Calu3 (cell line): Measurements from ENCODE around the gene TTC39A. TPM values are rescaled to one million over a fixed set of nuclear protein-coding genes. Genes with fewer than 3 reads are reported as not detected.

ENCODE experiments used
- BruUV-seq: library from RNA; stranded (reverse); fragments of 400-500 nt; replicated peaks from 2 replicates; lab custom pipeline; 2021; lab: Mats Ljungman, UMichigan
- CTCF ChIA-PET: fragments of 300-600 bp; sonication (Branson Sonifier 250); formaldehyde crosslinking; loops from one replicate; lab custom pipeline; 2022; ENCODE audit warnings: antibody characterized with exemption; lab: Charles Lee
- DNase-seq: peaks from one replicate; pipeline ENCODE4 v3.0.0; 2022
- H3K27ac Mint-ChIP-seq: one replicate; pipeline ENCODE4 v1.8.0; 2022; ENCODE audit warnings: mixed read lengths; ENCODE audit not compliant: unreplicated experiment
- H3K27me3 Mint-ChIP-seq: one replicate; pipeline ENCODE4 v1.8.0; 2022; ENCODE audit warnings: mixed read lengths; ENCODE audit not compliant: unreplicated experiment
- H3K36me3 Mint-ChIP-seq: one replicate; pipeline ENCODE4 v1.8.0; 2022; ENCODE audit warnings: mild to moderate bottlenecking, moderate library complexity, mixed read lengths; ENCODE audit not compliant: insufficient read depth, unreplicated experiment
- H3K4me1 Mint-ChIP-seq: one replicate; pipeline ENCODE4 v1.8.0; 2022; ENCODE audit warnings: mild to moderate bottlenecking, low read depth, mixed read lengths; ENCODE audit not compliant: unreplicated experiment
- H3K4me3 Mint-ChIP-seq: one replicate; pipeline ENCODE4 v1.8.0; 2022; ENCODE audit warnings: mild to moderate bottlenecking, low read depth, moderate library complexity, mixed read lengths; ENCODE audit not compliant: unreplicated experiment
- H3K9me3 Mint-ChIP-seq: one replicate; pipeline ENCODE4 v1.8.0; 2022; ENCODE audit warnings: low read depth, mixed read lengths; ENCODE audit not compliant: unreplicated experiment
- intact Hi-C: fragments of 100-400 bp; cut with micrococcal nuclease; formaldehyde crosslinking; loops from one replicate; pipeline ENCODE4 v1.10.0; 2022; ENCODE audit not compliant: unreplicated experiment
- total RNA-seq: library from RNA; stranded (reverse); gene quantifications from 2 replicates; pipeline ENCODE4 v1.2.3, GENCODE V29; 2022
- TF ChIP-seq, protein P1 (sequence below): fragments of 200-600 bp; IDR thresholded peaks from one replicate; pipeline ENCODE4 v1.8.0; 2022; ENCODE audit warnings: antibody characterized with exemption; ENCODE audit not compliant: unreplicated experiment

The TTC39A gene
- total RNA-seq, 1 experiment from 2014 or later = 18.8 TPM

DNA sequence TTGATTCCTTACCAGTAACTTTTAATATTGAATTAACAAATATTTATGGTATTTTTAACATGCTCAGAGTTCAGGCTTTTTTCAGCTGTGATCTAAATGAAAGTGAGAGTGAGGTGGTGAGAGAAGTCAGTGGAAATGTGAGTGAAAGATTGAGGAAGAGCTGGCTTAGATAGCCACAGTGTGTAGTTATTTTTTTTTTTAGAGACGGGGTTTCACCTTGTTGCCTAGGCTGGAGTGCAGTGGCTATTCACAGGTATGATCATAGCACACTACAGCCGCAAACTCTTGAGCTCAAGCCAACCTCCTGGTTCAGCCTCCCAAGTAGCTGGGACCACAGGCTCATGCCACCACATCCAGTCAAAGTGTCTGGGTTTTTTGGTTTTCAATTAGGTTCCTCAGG, 83.3 kb downstream of the TTC39A start:
- no peaks in the 10 kb centered on the region for H3K36me3 Mint-ChIP-seq
- DNase-seq = no peak
- intact Hi-C loops = no loop called here
- no TSS peak for BruUV-seq
- no peak overlapping the region for H3K27ac Mint-ChIP-seq
- TF ChIP-seq, protein P1, sequence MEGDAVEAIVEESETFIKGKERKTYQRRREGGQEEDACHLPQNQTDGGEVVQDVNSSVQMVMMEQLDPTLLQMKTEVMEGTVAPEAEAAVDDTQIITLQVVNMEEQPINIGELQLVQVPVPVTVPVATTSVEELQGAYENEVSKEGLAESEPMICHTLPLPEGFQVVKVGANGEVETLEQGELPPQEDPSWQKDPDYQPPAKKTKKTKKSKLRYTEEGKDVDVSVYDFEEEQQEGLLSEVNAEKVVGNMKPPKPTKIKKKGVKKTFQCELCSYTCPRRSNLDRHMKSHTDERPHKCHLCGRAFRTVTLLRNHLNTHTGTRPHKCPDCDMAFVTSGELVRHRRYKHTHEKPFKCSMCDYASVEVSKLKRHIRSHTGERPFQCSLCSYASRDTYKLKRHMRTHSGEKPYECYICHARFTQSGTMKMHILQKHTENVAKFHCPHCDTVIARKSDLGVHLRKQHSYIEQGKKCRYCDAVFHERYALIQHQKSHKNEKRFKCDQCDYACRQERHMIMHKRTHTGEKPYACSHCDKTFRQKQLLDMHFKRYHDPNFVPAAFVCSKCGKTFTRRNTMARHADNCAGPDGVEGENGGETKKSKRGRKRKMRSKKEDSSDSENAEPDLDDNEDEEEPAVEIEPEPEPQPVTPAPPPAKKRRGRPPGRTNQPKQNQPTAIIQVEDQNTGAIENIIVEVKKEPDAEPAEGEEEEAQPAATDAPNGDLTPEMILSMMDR = no peak
- peaks cover 20% of the 10 kb centered on the region for H3K4me1 Mint-ChIP-seq
- CTCF ChIA-PET = interaction anchor here (0.7 to 1.1 kb wide), 4 partner anchors 14 to 555 kb away, joined by 3 read pairs; no protein-coding TSS in a partner anchor
- H3K4me3 Mint-ChIP-seq = no peak overlapping the region
- H3K9me3 Mint-ChIP-seq = no peaks in the 10 kb centered on the region
- no peaks in the 10 kb centered on the region for H3K27me3 Mint-ChIP-seq

DNA sequence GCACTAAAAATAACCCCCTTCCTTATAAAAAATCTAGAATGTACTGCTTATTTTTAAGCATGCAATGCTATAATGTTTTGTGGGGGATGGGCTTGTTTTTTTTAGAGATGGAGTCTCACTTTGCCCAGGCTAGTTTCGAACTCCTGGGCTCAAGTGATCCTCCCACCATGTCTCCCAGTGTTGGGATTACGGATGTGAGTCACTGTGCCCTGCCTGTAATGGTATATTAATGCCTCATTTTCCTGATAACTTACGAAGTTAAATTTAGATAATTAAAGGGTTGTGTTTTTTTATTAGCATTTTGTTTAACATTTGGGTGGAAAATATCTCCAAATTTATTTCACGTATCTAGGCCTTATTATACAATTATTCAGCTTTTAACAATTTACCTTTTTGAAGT, 87.8 kb downstream of the TTC39A start:
- Mint-ChIP-seq H3K27me3 (no peaks in the 10 kb centered on the region), H3K9me3 (no peaks in the 10 kb centered on the region), H3K27ac (no peak overlapping the region), H3K36me3 (no peaks in the 10 kb centered on the region), H3K4me1 (peaks cover 40% of the 10 kb centered on the region), H3K4me3 (no peak overlapping the region)
- no TSS peak for BruUV-seq
- DNase-seq = no peak
- TF ChIP-seq, protein P1 = no peak
- CTCF ChIA-PET = no interaction called here
- intact Hi-C loops = no loop called here

DNA sequence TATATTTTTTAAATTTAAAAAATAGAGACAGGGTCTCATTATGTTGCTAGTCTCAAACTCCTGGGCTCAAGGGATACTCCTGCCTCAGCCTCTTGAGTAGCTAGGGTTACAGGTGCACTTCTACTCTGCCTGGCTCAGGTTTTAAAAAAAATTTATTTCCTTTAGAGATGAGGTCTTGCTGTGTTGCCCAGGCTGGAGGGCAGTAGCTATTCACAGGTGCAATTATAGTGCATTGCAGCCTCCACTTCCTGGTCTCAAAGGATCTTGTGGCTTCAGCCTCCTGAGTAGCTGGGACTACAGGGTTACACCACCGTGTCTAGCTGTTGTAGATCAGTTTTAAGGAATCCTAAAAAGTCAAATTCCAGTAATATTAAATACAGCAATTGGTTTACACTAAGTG, 89.2 kb downstream of the TTC39A start:
- BruUV-seq = no TSS peak
- Mint-ChIP-seq H3K4me1 (peaks cover 25% of the 10 kb centered on the region), H3K27me3 (no peaks in the 10 kb centered on the region), H3K36me3 (peaks cover under 1% of the 10 kb centered on the region), H3K4me3 (no peak overlapping the region), H3K9me3 (no peaks in the 10 kb centered on the region), H3K27ac (no peak overlapping the region)
- CTCF ChIA-PET = no interaction called here
- intact Hi-C loops = no loop called here
- TF ChIP-seq, protein P1 = no peak
- DNase-seq = no peak

DNA sequence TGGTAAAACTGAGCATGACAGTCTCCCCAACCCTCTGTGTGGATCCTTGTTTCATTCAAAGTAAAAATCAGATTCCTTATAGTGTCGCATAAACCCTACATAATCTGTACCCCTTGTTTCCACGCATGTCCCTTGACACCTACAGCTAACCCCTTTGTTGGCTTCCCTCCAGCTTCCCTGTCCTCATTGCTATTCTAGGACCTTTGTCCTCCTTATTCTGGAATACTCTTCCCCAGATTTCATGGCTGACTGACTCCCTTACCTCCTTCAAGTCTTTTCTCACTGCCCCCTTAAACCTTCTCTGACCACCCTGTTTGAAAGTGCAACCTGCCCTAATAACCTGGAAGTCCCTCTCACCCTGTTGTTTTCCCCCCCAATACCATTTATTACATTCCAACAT, 90.3 kb downstream of the TTC39A start:
- no peak for DNase-seq
- Mint-ChIP-seq H3K27ac (peak overlapping the region; percentile 6), H3K4me3 (no peak overlapping the region), H3K9me3 (no peaks in the 10 kb centered on the region), H3K36me3 (peaks cover 10% of the 10 kb centered on the region), H3K27me3 (no peaks in the 10 kb centered on the region), H3K4me1 (peaks cover 28% of the 10 kb centered on the region)
- no TSS peak for BruUV-seq
- CTCF ChIA-PET = no interaction called here
- TF ChIP-seq, protein P1 = no peak
- intact Hi-C loops = no loop called here
